Osteocyte (in vitro differentiated cells): ENCODE measurements around the gene SOCS6. TPM values are rescaled to one million over a fixed set of nuclear protein-coding genes. Genes with fewer than 3 reads are reported as not detected.

Experiments
- DNase-seq: peaks from one replicate; pipeline ENCODE4 v3.0.0; 2021; ENCODE audit warnings: mixed read lengths; ENCODE audit not compliant: unreplicated experiment; ENCODE audit errors: extremely low spot score
- H3K27ac Mint-ChIP-seq: one replicate; pipeline ENCODE4 v1.8.0; 2021; ENCODE audit warnings: mild to moderate bottlenecking, mixed read lengths; ENCODE audit not compliant: unreplicated experiment
- H3K27me3 Mint-ChIP-seq: one replicate; pipeline ENCODE4 v1.8.0; 2021; ENCODE audit warnings: mixed read lengths; ENCODE audit not compliant: unreplicated experiment
- H3K36me3 Mint-ChIP-seq: one replicate; pipeline ENCODE4 v1.8.0; 2021; ENCODE audit warnings: mixed read lengths; ENCODE audit not compliant: unreplicated experiment
- H3K4me1 Mint-ChIP-seq: one replicate; pipeline ENCODE4 v1.8.0; 2021; ENCODE audit warnings: mixed read lengths; ENCODE audit not compliant: unreplicated experiment
- H3K4me3 Mint-ChIP-seq: one replicate; pipeline ENCODE4 v1.8.0; 2021; ENCODE audit warnings: mild to moderate bottlenecking, moderate library complexity, mixed read lengths; ENCODE audit not compliant: unreplicated experiment
- H3K9me3 Mint-ChIP-seq: one replicate; pipeline ENCODE4 v1.8.0; 2021; ENCODE audit warnings: mixed read lengths; ENCODE audit not compliant: unreplicated experiment
- total RNA-seq: library from RNA; stranded (reverse); gene quantifications from 2 replicates; pipeline ENCODE4 v1.2.1, GENCODE V29; 2021
- TF ChIP-seq, protein P1 (sequence below): fragments of 200-600 bp; sonication (generic); IDR thresholded peaks from 2 replicates; pipeline ENCODE4 v1.5.0; 2021; ENCODE audit warnings: antibody characterized with exemption, mild to moderate bottlenecking, moderate library complexity

The SOCS6 gene
- total RNA-seq, 1 donor from 2014 or later = 19.4 TPM

DNA sequence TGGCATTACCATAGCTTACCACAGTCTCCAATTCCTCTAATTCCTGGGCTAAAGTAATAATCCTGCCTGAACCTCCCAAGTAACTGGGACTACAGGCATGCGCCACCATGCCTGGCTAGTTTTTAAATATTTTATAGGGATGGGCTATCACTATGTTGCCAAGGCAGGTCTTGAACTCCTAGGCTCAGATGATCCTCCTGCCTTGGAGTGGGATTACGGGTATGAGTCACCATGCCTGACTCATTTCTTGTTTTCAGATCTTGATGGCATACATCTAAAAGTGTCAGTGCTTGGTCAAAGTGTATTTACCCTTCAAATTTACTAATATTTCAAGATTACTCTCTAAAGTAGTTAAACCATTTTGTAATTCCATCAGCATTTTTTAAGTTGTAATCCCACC, 9.4 kb upstream of the SOCS6 start:
- no peak for DNase-seq
- Mint-ChIP-seq H3K4me3 (no peak overlapping the region), H3K27ac (no peak overlapping the region), H3K27me3 (peaks cover 6% of the 10 kb centered on the region), H3K36me3 (no peaks in the 10 kb centered on the region), H3K9me3 (no peaks in the 10 kb centered on the region), H3K4me1 (no peaks in the 10 kb centered on the region)
- TF ChIP-seq, protein P1, sequence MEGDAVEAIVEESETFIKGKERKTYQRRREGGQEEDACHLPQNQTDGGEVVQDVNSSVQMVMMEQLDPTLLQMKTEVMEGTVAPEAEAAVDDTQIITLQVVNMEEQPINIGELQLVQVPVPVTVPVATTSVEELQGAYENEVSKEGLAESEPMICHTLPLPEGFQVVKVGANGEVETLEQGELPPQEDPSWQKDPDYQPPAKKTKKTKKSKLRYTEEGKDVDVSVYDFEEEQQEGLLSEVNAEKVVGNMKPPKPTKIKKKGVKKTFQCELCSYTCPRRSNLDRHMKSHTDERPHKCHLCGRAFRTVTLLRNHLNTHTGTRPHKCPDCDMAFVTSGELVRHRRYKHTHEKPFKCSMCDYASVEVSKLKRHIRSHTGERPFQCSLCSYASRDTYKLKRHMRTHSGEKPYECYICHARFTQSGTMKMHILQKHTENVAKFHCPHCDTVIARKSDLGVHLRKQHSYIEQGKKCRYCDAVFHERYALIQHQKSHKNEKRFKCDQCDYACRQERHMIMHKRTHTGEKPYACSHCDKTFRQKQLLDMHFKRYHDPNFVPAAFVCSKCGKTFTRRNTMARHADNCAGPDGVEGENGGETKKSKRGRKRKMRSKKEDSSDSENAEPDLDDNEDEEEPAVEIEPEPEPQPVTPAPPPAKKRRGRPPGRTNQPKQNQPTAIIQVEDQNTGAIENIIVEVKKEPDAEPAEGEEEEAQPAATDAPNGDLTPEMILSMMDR = no peak

DNA sequence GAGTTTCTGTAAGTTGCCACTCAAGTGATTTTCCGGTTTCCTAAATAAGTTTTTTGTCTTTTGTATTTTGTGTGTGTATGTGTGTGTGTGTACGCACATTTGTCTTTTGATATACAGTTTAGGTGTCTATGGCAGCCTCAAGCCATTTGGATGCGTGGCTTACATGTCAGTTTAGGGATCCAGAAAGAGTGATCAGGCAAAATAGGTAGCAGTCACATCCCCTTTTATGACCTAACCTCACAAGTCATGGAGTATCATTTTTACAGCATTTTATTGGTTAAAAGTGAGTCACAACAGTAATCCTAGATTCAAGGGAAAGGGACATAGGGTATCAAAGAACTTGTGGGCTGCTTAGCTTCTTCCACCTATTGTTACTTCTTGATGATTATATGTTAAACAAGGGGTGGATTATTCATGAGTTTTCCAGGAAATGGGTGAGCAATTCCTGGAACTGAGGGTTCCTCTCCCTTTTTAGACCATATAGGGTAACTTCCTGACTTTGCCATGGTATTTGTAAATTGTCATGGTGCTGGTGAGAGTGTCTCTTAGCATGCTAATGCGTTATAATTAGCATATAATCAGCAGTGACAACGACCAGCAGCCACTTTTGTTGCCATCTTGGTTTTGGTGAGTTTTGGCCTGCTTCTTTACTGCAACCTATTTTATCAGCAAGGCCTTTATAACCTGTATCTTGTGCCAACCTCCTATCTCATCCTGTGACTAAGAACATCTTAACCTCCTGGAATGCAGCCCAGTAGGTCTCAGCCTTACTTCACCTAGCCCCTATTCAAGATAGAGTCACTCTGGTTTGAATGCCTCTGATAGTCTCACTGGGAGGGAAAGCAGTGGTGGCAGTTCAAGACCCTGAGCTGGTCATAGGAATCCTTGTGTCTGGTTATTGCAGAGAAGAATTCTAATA, 8.6 kb upstream of the SOCS6 start:
- no peak overlapping the region for H3K4me3 Mint-ChIP-seq
- TF ChIP-seq, protein P1 = no peak
- H3K27me3 Mint-ChIP-seq = peaks cover 2% of the 10 kb centered on the region
- H3K9me3 Mint-ChIP-seq = no peaks in the 10 kb centered on the region
- no peak overlapping the region for H3K27ac Mint-ChIP-seq
- H3K36me3 Mint-ChIP-seq = no peaks in the 10 kb centered on the region
- DNase-seq = no peak
- no peaks in the 10 kb centered on the region for H3K4me1 Mint-ChIP-seq

- no peaks in the 10 kb centered on the region for H3K9me3 Mint-ChIP-seq
- no peak overlapping the region for H3K27ac Mint-ChIP-seq
- H3K27me3 Mint-ChIP-seq = no peaks in the 10 kb centered on the region
- TF ChIP-seq, protein P1 = no peak
- no peak overlapping the region for H3K4me3 Mint-ChIP-seq
- no peak for DNase-seq
- H3K36me3 Mint-ChIP-seq = no peaks in the 10 kb centered on the region
- H3K4me1 Mint-ChIP-seq = peaks cover 10% of the 10 kb centered on the region
These were observed 3.7 kb upstream of the SOCS6 start for GRCh38 chr18:70284976-70285620.

- TF ChIP-seq, protein P1 = no peak
- Mint-ChIP-seq H3K4me1 (peaks cover 35% of the 10 kb centered on the region), H3K27me3 (no peaks in the 10 kb centered on the region), H3K4me3 (peak overlapping the region; percentile 66), H3K27ac (peak overlapping the region; percentile 64), H3K9me3 (no peaks in the 10 kb centered on the region), H3K36me3 (peaks cover 5% of the 10 kb centered on the region)
- DNase-seq = no peak
These were observed 1.1 kb upstream of the SOCS6 start for GRCh38 chr18:70287731-70288130.
